HepG2 (cell line): ENCODE results near the gene SYPL2. TPM values are rescaled to one million over a fixed set of nuclear protein-coding genes. Genes with fewer than 3 reads are reported as not detected.
A peak's percentile ranks its signal among the peaks of the same experiment; 100 is the strongest.

Source experiments
- AKNA ChIP-seq: sonication (generic); formaldehyde crosslinking; IDR thresholded peaks from 2 replicates; pipeline ENCODE4 v1.4.0; 2020; ENCODE audit warnings: missing genetic modification reagents, borderline replicate concordance
- ATF2 ChIP-seq: sonication (generic); formaldehyde crosslinking; IDR thresholded peaks from 2 replicates; pipeline ENCODE4 v1.4.0; 2020; ENCODE audit warnings: missing genetic modification reagents
- ATF7 ChIP-seq, 2 experiments: fragments of 450-650 bp in 1 of 2; sonication (generic) in 1 of 2; formaldehyde crosslinking in 1 of 2; IDR thresholded peaks; 2 replicates each; pipeline versions ENCODE4 v1.4.0 to v1.6.1; 2016 to 2020; ENCODE audit warnings: antibody characterized with exemption in 1 of 2, mild to moderate bottlenecking in 1 of 2, missing genetic modification reagents in 1 of 2
- MED1 ChIP-seq: sonication (generic); formaldehyde crosslinking; IDR thresholded peaks from 2 replicates; pipeline ENCODE4 v1.4.0; 2020; ENCODE audit warnings: missing genetic modification reagents
- MEIS2 ChIP-seq: sonication (generic); formaldehyde crosslinking; IDR thresholded peaks from 2 replicates; pipeline ENCODE4 v1.9.0; 2021; ENCODE audit warnings: mild to moderate bottlenecking, missing genetic modification reagents
- NAIF1 ChIP-seq: sonication (generic); formaldehyde crosslinking; IDR thresholded peaks from 2 replicates; pipeline ENCODE4 v1.5.0; 2020; ENCODE audit warnings: mild to moderate bottlenecking, missing genetic modification reagents, borderline replicate concordance
- PATZ1 ChIP-seq: sonication (generic); formaldehyde crosslinking; IDR thresholded peaks from 2 replicates; pipeline ENCODE4 v1.4.0; 2020; ENCODE audit warnings: missing genetic modification reagents
- REST ChIP-seq, 2 experiments: IDR thresholded peaks; 2 replicates each; pipeline ENCODE4 v1.6.1; 2011 to 2012; ENCODE audit warnings: low read length in 2 of 2, borderline replicate concordance in 1 of 2, low read depth in 1 of 2, mild to moderate bottlenecking in 1 of 2, moderate library complexity in 1 of 2
- ZBTB14 ChIP-seq: sonication (generic); formaldehyde crosslinking; IDR thresholded peaks from 2 replicates; pipeline ENCODE4 v1.4.0; 2020; ENCODE audit warnings: missing genetic modification reagents
- ZFP37 ChIP-seq: sonication (generic); formaldehyde crosslinking; IDR thresholded peaks from 2 replicates; pipeline ENCODE4 v1.4.0; 2020; ENCODE audit warnings: missing genetic modification reagents, borderline replicate concordance
- ZNF329 ChIP-seq: sonication (generic); formaldehyde crosslinking; IDR thresholded peaks from 2 replicates; pipeline ENCODE4 v1.9.0; 2021; ENCODE audit warnings: low read depth, mild to moderate bottlenecking, missing genetic modification reagents
- polyA plus RNA-seq, 8 experiments: library from polyadenylated mRNA; depleted of rRNA in 3 of 8; stranded (reverse) in 7 of 8; unstranded in 1 of 8; fragments of >200 nt; fragmentation: Illumina TruSeq in 4 of 8; extraction: Trizol in 4 of 8; gene quantifications; 2 replicates each; pipeline versions ENCODE4 v1.2.1 to v1.2.3, GENCODE V29; 2011 to 2016; ENCODE audit warnings: low read depth in 4 of 8, missing spikeins in 1 of 8, mixed read lengths in 1 of 8; ENCODE audit not compliant: insufficient read depth in 1 of 8
- total RNA-seq, 5 experiments: library from RNA; depleted of rRNA; stranded (reverse); fragments of >200 nt; fragmentation: Illumina TruSeq; extraction: Trizol; gene quantifications; 2 replicates each; pipeline ENCODE4 v1.2.3, GENCODE V29; 2016; ENCODE audit warnings: low read depth in 1 of 5
- TF ChIP-seq, protein P1 (sequence below): sonication (generic); IDR thresholded peaks from 2 replicates; pipeline ENCODE4 v1.6.1; 2016; ENCODE audit warnings: low read depth, borderline replicate concordance

Gene SYPL2
- total and polyA plus RNA-seq, 2 of the 13 experiments (the other 11 are each of a cell fraction or from before 2014, with no cell fraction given) = 0.17 to 0.24 TPM

DNA sequence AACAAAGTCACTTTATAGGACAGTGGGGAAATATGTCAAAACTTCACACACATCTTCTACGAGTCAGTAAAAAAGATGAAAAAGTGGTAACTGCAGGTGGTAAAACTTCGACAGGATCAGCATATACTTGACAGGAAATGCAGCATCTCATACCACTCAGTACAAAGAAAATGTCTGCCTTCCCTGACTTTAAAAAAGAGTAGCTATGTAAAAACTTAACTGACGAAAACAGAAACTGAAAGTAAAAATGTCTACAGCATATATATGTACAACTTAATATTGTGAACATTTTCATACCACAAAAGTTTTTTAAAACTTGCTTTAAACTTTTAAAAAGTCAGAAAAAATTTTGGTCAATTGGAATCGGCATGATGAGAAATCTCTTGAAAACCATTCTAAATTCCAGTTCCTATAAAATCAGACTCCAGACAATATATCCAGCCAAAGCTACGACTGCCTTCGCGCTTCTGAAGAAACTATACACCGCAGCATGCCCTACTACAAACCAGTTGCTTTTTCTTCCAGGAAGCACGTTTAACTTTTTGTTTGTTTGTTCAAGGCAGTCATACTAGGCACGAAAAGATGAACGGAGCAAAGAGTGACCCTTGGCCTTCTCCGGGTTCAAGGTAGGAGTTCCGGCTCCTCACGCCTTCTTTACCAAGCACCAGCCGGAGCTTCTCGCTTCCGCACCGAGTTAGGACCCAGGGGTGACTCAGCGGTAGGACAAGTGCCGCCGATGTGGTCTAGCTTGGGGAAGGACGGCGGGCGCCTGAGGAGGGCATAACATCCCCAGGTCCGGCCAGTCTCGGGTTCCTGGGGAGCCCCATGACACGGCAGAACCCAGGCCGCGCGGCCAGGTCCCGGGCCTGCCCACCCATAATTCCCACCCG lies 40.7 kb upstream of the SYPL2 start (continued):
- TF ChIP-seq AKNA (CRISPR knock-in tag) (no peak), NAIF1 (no peak), ZNF329 (CRISPR knock-in tag) (0 out of 2 replicates have a peak, but pooled peaks have one; percentile 6), ZBTB14 (CRISPR knock-in tag) (no peak), ATF2 (CRISPR knock-in tag) (no peak), REST (IDR thresholded peaks at IDR 0.05; ENCODE audit: borderline replicate concordance in 1 of 2, low read depth in 1 of 2, low read length in 2 of 2) (no peak), ZFP37 (CRISPR knock-in tag) (no peak), MED1 (CRISPR knock-in tag) (peak; percentile 23; the same call in 1 of the 2 replicates), MEIS2 (CRISPR knock-in tag) (peak; percentile 65; the same call in 1 of the 2 replicates), PATZ1 (CRISPR knock-in tag) (no peak), ATF7 (IDR thresholded peaks at IDR 0.05) (no peak), ATF7 (CRISPR knock-in tag; IDR thresholded peaks at IDR 0.05) (no peak)
- TF ChIP-seq, protein P1, sequence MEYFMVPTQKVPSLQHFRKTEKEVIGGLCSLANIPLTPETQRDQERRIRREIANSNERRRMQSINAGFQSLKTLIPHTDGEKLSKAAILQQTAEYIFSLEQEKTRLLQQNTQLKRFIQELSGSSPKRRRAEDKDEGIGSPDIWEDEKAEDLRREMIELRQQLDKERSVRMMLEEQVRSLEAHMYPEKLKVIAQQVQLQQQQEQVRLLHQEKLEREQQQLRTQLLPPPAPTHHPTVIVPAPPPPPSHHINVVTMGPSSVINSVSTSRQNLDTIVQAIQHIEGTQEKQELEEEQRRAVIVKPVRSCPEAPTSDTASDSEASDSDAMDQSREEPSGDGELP = no peak
